ENCODE data around the gene YTHDF1.

Gene YTHDF1

DNA sequence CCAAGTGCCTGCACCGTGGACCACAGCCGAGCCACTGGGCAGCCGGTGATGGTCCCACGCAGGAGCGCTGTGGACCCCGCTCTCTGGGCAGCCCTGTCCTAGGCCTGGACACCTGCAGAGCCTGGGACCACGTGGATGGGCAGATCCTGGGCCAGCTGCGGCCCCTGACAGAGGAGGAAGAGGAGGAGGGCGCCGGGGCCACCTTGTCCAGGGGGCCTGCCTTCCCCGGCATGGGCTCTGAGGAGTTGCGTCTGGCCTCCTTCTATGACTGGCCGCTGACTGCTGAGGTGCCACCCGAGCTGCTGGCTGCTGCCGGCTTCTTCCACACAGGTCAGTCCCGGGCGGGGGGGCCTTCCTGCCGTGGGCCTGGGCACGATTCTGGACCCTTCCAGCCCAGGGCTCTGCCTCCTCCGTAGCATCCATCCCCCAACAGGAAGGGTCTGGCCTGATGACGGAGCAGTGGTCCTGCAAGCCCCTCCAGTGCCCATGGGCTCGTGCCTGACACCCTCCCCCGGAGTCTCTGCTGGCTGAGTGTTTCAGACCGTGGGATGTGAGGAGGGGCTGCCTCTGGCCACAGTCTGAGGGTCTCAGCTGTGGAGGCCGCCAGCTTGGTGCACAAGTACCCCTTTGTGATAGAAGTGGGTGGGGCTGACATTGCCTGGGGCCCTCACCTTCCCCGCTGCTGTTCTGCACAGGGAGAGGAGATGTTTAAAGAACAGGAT, 20.3 kb upstream of the YTHDF1 start:
- TF ChIP-seq, protein P1, sequence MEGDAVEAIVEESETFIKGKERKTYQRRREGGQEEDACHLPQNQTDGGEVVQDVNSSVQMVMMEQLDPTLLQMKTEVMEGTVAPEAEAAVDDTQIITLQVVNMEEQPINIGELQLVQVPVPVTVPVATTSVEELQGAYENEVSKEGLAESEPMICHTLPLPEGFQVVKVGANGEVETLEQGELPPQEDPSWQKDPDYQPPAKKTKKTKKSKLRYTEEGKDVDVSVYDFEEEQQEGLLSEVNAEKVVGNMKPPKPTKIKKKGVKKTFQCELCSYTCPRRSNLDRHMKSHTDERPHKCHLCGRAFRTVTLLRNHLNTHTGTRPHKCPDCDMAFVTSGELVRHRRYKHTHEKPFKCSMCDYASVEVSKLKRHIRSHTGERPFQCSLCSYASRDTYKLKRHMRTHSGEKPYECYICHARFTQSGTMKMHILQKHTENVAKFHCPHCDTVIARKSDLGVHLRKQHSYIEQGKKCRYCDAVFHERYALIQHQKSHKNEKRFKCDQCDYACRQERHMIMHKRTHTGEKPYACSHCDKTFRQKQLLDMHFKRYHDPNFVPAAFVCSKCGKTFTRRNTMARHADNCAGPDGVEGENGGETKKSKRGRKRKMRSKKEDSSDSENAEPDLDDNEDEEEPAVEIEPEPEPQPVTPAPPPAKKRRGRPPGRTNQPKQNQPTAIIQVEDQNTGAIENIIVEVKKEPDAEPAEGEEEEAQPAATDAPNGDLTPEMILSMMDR (IDR thresholded peaks at IDR 0.05; ENCODE audit: low read depth, low read length), result no peak
- no peak for DNase-seq (ENCODE audit: low read depth in 2 of 2)
- no peak overlapping the region for H3K4me3 ChIP-seq (replicated peaks in 1 of 2; ENCODE audit: low read depth in 2 of 2, low read length in 2 of 2)

- H3K4me3 ChIP-seq (replicated peaks in 1 of 2; ENCODE audit: low read depth in 2 of 2, low read length in 2 of 2), result no peak within 1 kb of the TSS
- TF ChIP-seq, protein P1 (IDR thresholded peaks at IDR 0.05; ENCODE audit: low read depth, low read length), result no peak
- no peak for DNase-seq (ENCODE audit: low read depth in 2 of 2)
These were observed 19.6 kb upstream of the YTHDF1 start, which contains the start of gene BIRC7 for GRCh38 chr20:63235399-63235983. TSS of gene BIRC7 (plus strand) at chr20:63235905. CDS start at chr20:63236097, 192 bp downstream.

DNA sequence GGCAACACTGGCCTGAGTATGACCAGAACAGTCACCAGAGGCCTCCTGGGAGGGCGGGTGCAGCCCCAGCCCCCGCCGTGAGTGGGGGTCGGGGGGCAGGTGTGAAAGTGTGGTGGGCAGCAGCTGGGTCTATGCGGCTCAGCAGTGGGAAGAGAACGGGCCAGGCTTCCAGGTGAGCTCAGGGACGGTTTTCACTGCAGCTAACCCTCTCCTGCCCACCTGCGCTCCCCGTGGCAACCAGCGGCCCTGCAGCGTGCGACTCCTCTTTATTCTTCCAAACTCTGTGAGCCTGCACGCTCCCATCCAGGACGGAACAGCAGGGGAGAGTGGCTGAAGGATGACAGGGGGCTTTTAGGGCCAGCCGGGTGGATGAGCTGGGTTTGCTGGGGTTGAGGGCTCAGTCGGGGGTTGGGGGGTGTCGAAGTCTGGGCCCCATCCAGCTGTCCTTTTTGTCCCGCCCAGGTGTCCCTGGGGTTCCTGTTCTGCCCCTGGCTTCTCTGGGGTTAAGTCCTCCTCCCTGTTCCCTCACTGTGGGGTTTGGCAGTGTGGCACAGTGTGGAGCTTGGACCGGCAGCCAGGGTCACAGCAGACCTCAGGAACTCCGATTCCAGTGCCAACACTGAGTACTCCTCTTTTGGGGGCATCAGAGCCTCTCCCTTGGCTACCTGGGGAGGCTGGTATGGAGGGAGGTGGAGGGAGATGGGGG, 18.9 kb upstream of the YTHDF1 start:
- no peak overlapping the region for H3K4me3 ChIP-seq (replicated peaks in 1 of 2; ENCODE audit: low read depth in 2 of 2, low read length in 2 of 2)
- peak in 1 of 2 donors; percentile 25 for DNase-seq (ENCODE audit: low read depth in 2 of 2)
- TF ChIP-seq, protein P1 (IDR thresholded peaks at IDR 0.05; ENCODE audit: low read depth, low read length), result peak; percentile 53

DNA sequence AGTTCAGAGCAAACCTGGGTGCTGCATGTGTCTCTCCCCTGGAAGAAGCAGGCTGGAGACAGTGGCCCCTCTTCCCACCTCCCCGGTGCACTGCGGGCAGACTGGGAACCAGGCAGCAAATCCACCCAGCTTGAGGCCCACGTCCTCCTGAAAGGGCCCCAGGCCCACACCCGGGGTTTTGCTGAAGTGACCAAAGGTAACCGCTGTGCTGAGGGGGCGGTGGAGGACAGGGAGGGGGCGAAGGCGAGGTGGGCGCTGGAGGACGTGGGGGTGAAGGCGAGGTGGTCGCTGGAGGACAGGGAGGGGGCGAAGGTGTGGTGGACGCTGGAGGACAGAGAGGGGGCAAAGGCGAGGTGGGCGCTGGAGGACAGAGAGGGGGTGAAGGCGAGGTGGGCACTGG, 18.0 kb upstream of the YTHDF1 start:
- no peak overlapping the region for H3K4me3 ChIP-seq (replicated peaks in 1 of 2; ENCODE audit: low read depth in 2 of 2, low read length in 2 of 2)
- DNase-seq (ENCODE audit: low read depth in 2 of 2), result no peak
- TF ChIP-seq, protein P1 (IDR thresholded peaks at IDR 0.05; ENCODE audit: low read depth, low read length), result no peak

DNA sequence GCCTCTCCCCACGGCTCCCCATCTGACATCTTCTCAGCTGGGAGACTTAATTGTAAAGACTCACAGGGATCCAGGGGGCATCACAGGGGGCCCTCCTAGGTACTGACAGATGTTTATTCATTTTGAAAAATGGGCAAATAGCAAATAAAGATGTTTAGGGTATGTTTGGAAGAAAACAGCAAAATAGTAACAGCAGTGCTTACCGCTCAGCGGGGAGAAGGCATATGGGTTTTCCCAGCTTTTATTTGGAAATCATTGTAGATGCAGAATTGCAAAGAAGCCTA, 17.1 kb upstream of the YTHDF1 start:
- no peak overlapping the region for H3K4me3 ChIP-seq (replicated peaks in 1 of 2; ENCODE audit: low read depth in 2 of 2, low read length in 2 of 2)
- TF ChIP-seq, protein P1 (IDR thresholded peaks at IDR 0.05; ENCODE audit: low read depth, low read length), result no peak
- DNase-seq (ENCODE audit: low read depth in 2 of 2), result no peak

DNA sequence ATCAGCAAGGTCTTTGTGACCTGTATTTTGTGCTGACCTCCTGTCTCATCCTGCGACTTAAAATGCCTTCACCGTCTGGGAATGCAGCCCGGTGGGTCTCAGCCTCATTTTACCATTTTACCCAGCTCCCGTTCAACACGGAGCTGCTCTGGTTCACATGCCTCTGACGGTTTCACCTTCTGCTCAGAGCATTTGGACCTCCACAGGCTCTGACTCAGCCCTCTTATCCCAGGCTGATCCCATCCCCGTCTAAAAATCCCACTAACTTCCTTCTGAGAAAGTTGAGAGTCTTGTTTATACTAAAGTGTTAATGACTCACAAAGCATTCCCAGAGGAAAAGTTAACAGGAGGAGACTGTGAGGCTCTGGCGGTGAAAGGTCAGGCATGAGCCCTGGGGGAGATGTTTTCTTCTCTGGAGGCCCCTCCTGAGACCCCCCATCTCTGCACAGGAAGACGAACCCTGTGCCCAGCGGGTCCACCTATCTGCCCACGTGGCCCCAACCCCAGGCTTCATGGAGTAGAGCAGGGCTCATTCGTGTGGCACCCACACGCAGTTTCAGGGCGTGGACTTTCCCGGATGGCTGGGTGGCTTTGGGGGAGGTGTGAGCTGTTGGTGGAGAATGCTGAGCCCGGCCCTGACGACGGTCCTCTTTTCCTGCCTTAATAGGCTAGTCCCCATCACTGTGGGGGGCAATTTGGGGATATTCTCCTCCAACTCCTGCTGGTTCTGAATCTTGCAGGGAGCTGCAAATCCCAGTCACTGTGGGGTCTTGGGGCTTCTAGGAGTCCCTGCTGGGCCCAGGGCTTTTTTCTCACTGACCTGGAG, 16.5 kb upstream of the YTHDF1 start:
- DNase-seq (ENCODE audit: low read depth in 2 of 2), result peak; percentile 75 to 88
- TF ChIP-seq, protein P1 (IDR thresholded peaks at IDR 0.05; ENCODE audit: low read depth, low read length), result no peak

More for the DNA sequence above, 16.5 kb upstream of the YTHDF1 start:
- H3K4me3 ChIP-seq (replicated peaks in 1 of 2; ENCODE audit: low read depth in 2 of 2, low read length in 2 of 2), result no peak overlapping the region
